Caco-2 (cell line): ENCODE data around the gene ZNF407. TPM values are rescaled to one million over a fixed set of nuclear protein-coding genes. Genes with fewer than 3 reads are reported as not detected.

ENCODE experiments used
- BruUV-seq: library from RNA; stranded (reverse); fragments of 400-500 nt; replicated peaks from 2 replicates; lab custom pipeline; 2021; lab: Mats Ljungman, UMichigan
- CTCF ChIA-PET: fragments of 300-600 bp; sonication (Branson Sonifier 250); formaldehyde crosslinking; loops from one replicate; lab custom pipeline; 2022; ENCODE audit warnings: antibody characterized with exemption; lab: Charles Lee
- POLR2A ChIA-PET: fragments of 300-600 bp; sonication (Branson Sonifier 250); formaldehyde crosslinking; loops from one replicate; lab custom pipeline; 2022; ENCODE audit warnings: antibody characterized with exemption; lab: Charles Lee
- DNase-seq, 2 experiments: peaks; one replicate each; pipeline versions ENCODE4 v3.0.0 to v3.0.0-alpha.2; 2020 to 2022
- H3K27me3 ChIP-seq: replicated peaks from 2 replicates; pipeline ENCODE4 v1.6.0; 2011; ENCODE audit warnings: low read length; ENCODE audit not compliant: control insufficient read depth, insufficient read depth
- H3K36me3 ChIP-seq: 2 replicates; pipeline ENCODE4 v1.5.1; 2011; ENCODE audit warnings: low read length; ENCODE audit not compliant: control insufficient read depth, insufficient read depth
- H3K4me1 ChIP-seq: fragments of 250-450 bp; sonication (Bioruptor Pico); 2 replicates; pipeline ENCODE4 v1.5.1; 2020; ENCODE audit warnings: mild to moderate bottlenecking
- H3K4me3 ChIP-seq: 2 replicates; pipeline ENCODE4 v1.5.1; 2011; ENCODE audit warnings: low read depth, mild to moderate bottlenecking, control low read depth, low read length
- H3K9me3 ChIP-seq: fragments of 250-450 bp; sonication (Bioruptor Pico); 2 replicates; pipeline ENCODE4 v1.5.1; 2020; ENCODE audit warnings: mild to moderate bottlenecking, moderate library complexity
- H3K27ac Mint-ChIP-seq: one replicate; pipeline ENCODE4 v1.8.0; 2022; ENCODE audit warnings: mixed read lengths; ENCODE audit not compliant: unreplicated experiment
- H3K27me3 Mint-ChIP-seq: one replicate; pipeline ENCODE4 v1.8.0; 2022; ENCODE audit warnings: mixed read lengths; ENCODE audit not compliant: insufficient read depth, unreplicated experiment
- H3K36me3 Mint-ChIP-seq: one replicate; pipeline ENCODE4 v1.8.0; 2022; ENCODE audit warnings: mild to moderate bottlenecking, mixed read lengths; ENCODE audit not compliant: insufficient read depth, unreplicated experiment
- H3K4me1 Mint-ChIP-seq: one replicate; pipeline ENCODE4 v1.8.0; 2022; ENCODE audit warnings: low read depth, mixed read lengths; ENCODE audit not compliant: unreplicated experiment
- H3K4me3 Mint-ChIP-seq: one replicate; pipeline ENCODE4 v1.8.0; 2022; ENCODE audit warnings: mild to moderate bottlenecking, moderate library complexity, mixed read lengths; ENCODE audit not compliant: unreplicated experiment
- H3K9me3 Mint-ChIP-seq: one replicate; pipeline ENCODE4 v1.8.0; 2022; ENCODE audit warnings: mixed read lengths; ENCODE audit not compliant: unreplicated experiment
- intact Hi-C: fragments of 100-400 bp; cut with micrococcal nuclease; formaldehyde crosslinking; loops from one replicate; pipeline ENCODE4 v1.10.0; 2022; ENCODE audit not compliant: unreplicated experiment
- total RNA-seq: library from RNA; stranded (reverse); gene quantifications from 2 replicates; pipeline ENCODE4 v1.2.3, GENCODE V29; 2022
- TF ChIP-seq, protein P1 (sequence below), 2 experiments: fragments of 200-600 bp in 1 of 2; IDR thresholded peaks; 1 replicate in 1 of 2; 2 replicates in 1 of 2; pipeline versions ENCODE4 v1.5.1 to v1.8.0; 2011 to 2022; ENCODE audit warnings: antibody characterized with exemption in 1 of 2, control low read depth in 1 of 2, inconsistent platforms in 1 of 2, low read depth in 1 of 2, low read length in 1 of 2, mild to moderate bottlenecking in 1 of 2, moderate library complexity in 1 of 2; ENCODE audit not compliant: insufficient read depth in 1 of 2, severe bottlenecking in 1 of 2, unreplicated experiment in 1 of 2

ZNF407 gene
- total RNA-seq, 1 experiment from 2014 or later = 4.7 TPM

DNA sequence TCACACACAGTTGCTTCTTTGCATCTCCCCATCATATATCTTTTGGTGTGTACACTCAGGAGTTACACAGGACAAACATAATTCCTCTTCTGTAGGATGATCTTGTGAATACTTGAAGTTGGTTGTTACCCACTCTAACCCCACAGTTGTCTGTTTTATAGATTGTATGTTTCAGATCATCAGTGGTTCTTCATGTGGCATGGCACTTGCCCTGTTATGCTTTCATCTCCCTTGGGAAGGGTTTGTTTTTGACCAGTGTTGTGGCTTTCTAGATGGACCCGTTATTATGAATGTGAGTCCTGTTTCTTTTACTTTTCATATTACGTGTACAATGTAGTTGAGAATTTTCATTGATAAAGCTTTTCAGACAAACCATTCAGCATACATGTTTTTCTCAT, 82.0 kb downstream of the ZNF407 start:
- DNase-seq = no peak
- Histone ChIP-seq H3K36me3 (no peaks in the 10 kb centered on the region), H3K9me3 (no peaks in the 10 kb centered on the region), H3K4me1 (no peaks in the 10 kb centered on the region), H3K4me3 (no peak overlapping the region), H3K27me3 (no peaks in the 10 kb centered on the region)
- CTCF ChIA-PET = no interaction called here
- no peaks in the 10 kb centered on the region for H3K9me3 Mint-ChIP-seq
- H3K36me3 Mint-ChIP-seq = peaks cover 4% of the 10 kb centered on the region
- no peaks in the 10 kb centered on the region for H3K27me3 Mint-ChIP-seq
- POLR2A ChIA-PET = no interaction called here
- BruUV-seq = no TSS peak
- no peaks in the 10 kb centered on the region for H3K4me1 Mint-ChIP-seq
- TF ChIP-seq, protein P1, sequence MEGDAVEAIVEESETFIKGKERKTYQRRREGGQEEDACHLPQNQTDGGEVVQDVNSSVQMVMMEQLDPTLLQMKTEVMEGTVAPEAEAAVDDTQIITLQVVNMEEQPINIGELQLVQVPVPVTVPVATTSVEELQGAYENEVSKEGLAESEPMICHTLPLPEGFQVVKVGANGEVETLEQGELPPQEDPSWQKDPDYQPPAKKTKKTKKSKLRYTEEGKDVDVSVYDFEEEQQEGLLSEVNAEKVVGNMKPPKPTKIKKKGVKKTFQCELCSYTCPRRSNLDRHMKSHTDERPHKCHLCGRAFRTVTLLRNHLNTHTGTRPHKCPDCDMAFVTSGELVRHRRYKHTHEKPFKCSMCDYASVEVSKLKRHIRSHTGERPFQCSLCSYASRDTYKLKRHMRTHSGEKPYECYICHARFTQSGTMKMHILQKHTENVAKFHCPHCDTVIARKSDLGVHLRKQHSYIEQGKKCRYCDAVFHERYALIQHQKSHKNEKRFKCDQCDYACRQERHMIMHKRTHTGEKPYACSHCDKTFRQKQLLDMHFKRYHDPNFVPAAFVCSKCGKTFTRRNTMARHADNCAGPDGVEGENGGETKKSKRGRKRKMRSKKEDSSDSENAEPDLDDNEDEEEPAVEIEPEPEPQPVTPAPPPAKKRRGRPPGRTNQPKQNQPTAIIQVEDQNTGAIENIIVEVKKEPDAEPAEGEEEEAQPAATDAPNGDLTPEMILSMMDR (IDR thresholded peaks at IDR 0.05; ENCODE audit: insufficient read depth in 1 of 2, low read depth in 1 of 2, low read length in 1 of 2, severe bottlenecking in 1 of 2, unreplicated experiment in 1 of 2) = no peak
- H3K4me3 Mint-ChIP-seq = no peak overlapping the region
- intact Hi-C loops = no loop called here
- no peak overlapping the region for H3K27ac Mint-ChIP-seq

GRCh38 chr18:74682141-74682990, 84.7 kb downstream of the ZNF407 start:
- TF ChIP-seq, protein P1 (IDR thresholded peaks at IDR 0.05; ENCODE audit: insufficient read depth in 1 of 2, low read depth in 1 of 2, low read length in 1 of 2, severe bottlenecking in 1 of 2, unreplicated experiment in 1 of 2) = no peak
- no peak for DNase-seq
- Histone ChIP-seq H3K4me1 (no peaks in the 10 kb centered on the region), H3K27me3 (no peaks in the 10 kb centered on the region), H3K4me3 (no peak overlapping the region), H3K36me3 (no peaks in the 10 kb centered on the region), H3K9me3 (no peaks in the 10 kb centered on the region)
- Mint-ChIP-seq H3K9me3 (no peaks in the 10 kb centered on the region), H3K36me3 (no peaks in the 10 kb centered on the region), H3K4me3 (no peak overlapping the region), H3K27ac (no peak overlapping the region), H3K4me1 (no peaks in the 10 kb centered on the region), H3K27me3 (no peaks in the 10 kb centered on the region)
- CTCF ChIA-PET = no interaction called here
- BruUV-seq = no TSS peak
- intact Hi-C loops = no loop called here
- POLR2A ChIA-PET = no interaction called here

GRCh38 chr18:74682991-74683297, 85.3 kb downstream of the ZNF407 start:
- Mint-ChIP-seq H3K4me3 (no peak overlapping the region), H3K27ac (no peak overlapping the region), H3K9me3 (no peaks in the 10 kb centered on the region), H3K36me3 (no peaks in the 10 kb centered on the region), H3K27me3 (no peaks in the 10 kb centered on the region), H3K4me1 (no peaks in the 10 kb centered on the region)
- intact Hi-C loops = no loop called here
- BruUV-seq = no TSS peak
- Histone ChIP-seq H3K4me3 (no peak overlapping the region), H3K27me3 (no peaks in the 10 kb centered on the region), H3K9me3 (no peaks in the 10 kb centered on the region), H3K4me1 (no peaks in the 10 kb centered on the region), H3K36me3 (no peaks in the 10 kb centered on the region)
- CTCF ChIA-PET = no interaction called here
- TF ChIP-seq, protein P1 (IDR thresholded peaks at IDR 0.05; ENCODE audit: insufficient read depth in 1 of 2, low read depth in 1 of 2, low read length in 1 of 2, severe bottlenecking in 1 of 2, unreplicated experiment in 1 of 2) = no peak
- POLR2A ChIA-PET = no interaction called here
- DNase-seq = no peak
